ENCODE data around the gene ETFRF1.

ETFRF1 gene

GRCh38 chr12:25213338-25213737 is 18.3 kb downstream of the ETFRF1 start:
- DNase-seq (ENCODE audit: low read depth) = no peak

- no peak for DNase-seq (ENCODE audit: low read depth)
Measured at GRCh38 chr12:25236190-25236589, 41.2 kb downstream of the ETFRF1 start.

GRCh38 chr12:25236626-25237025 is 41.6 kb downstream of the ETFRF1 start:
- no peak for DNase-seq (ENCODE audit: low read depth)

- no peak for DNase-seq (ENCODE audit: low read depth)
Measured at GRCh38 chr12:25241167-25242020, 46.4 kb downstream of the ETFRF1 start.

- DNase-seq (ENCODE audit: low read depth) = no peak
Measured at GRCh38 chr12:25242981-25243679, 48.1 kb downstream of the ETFRF1 start.

GRCh38 chr12:25243680-25243990 is 48.6 kb downstream of the ETFRF1 start:
- DNase-seq (ENCODE audit: low read depth) = no peak

GRCh38 chr12:25245491-25245890 is 50.5 kb downstream of the ETFRF1 start:
- DNase-seq (ENCODE audit: low read depth) = no peak

GRCh38 chr12:25248137-25248536 is 53.1 kb downstream of the ETFRF1 start:
- DNase-seq (ENCODE audit: low read depth) = no peak

GRCh38 chr12:25248732-25249131 is 53.7 kb downstream of the ETFRF1 start:
- no peak for DNase-seq (ENCODE audit: low read depth)

GRCh38 chr12:25249931-25250738 is 55.1 kb downstream of the ETFRF1 start:
- peak; percentile 36 for DNase-seq (ENCODE audit: low read depth)

GRCh38 chr12:25250744-25251730 is 56.0 kb downstream of the ETFRF1 start, which contains the start of gene KRAS:
KRAS (minus strand) TSS chr12:25250929.
- peak; percentile 87 for DNase-seq (ENCODE audit: low read depth)

- no peak for DNase-seq (ENCODE audit: low read depth)
Measured at GRCh38 chr12:25251769-25252168, 56.7 kb downstream of the ETFRF1 start.

- no peak for DNase-seq (ENCODE audit: low read depth)
Measured at GRCh38 chr12:25252946-25253345, 57.9 kb downstream of the ETFRF1 start.

- no peak for DNase-seq (ENCODE audit: low read depth)
Measured at GRCh38 chr12:25253371-25254068, 58.5 kb downstream of the ETFRF1 start.

GRCh38 chr12:25254271-25254880 is 59.3 kb downstream of the ETFRF1 start:
- DNase-seq (ENCODE audit: low read depth) = no peak
